GOT3 (cell line): ENCODE measurements around the gene PATZ1.

Experiments used
- DNase-seq: peaks from one replicate; lab custom pipeline; 2025; ENCODE audit warnings: mixed read lengths; lab: John Stamatoyannopoulos, UW

PATZ1 gene

GRCh38 chr22:31282748-31283468 is 63.2 kb downstream of the PATZ1 start:
- DNase-seq, result no peak

GRCh38 chr22:31281733-31282132 is 64.4 kb downstream of the PATZ1 start:
- DNase-seq, result no peak

- DNase-seq, result no peak
These were observed 66.2 kb downstream of the PATZ1 start for GRCh38 chr22:31279821-31280505.

- DNase-seq, result no peak
These were observed 66.8 kb downstream of the PATZ1 start for GRCh38 chr22:31279327-31279669.

GRCh38 chr22:31278626-31279326 is 67.4 kb downstream of the PATZ1 start:
- no peak for DNase-seq

- no peak for DNase-seq
These were observed 68.0 kb downstream of the PATZ1 start for GRCh38 chr22:31278151-31278621.

GRCh38 chr22:31277741-31278140 is 68.4 kb downstream of the PATZ1 start:
- DNase-seq, result no peak

GRCh38 chr22:31276426-31277167 is 69.5 kb downstream of the PATZ1 start:
- no peak for DNase-seq
